ENCODE data around the gene RNLS. TPM values are rescaled to one million over a fixed set of nuclear protein-coding genes. Genes with fewer than 3 reads are reported as not detected.

RNLS gene
- total RNA-seq, 1 donor from 2014 or later, result 7.0 TPM

GRCh38 chr10:88507404-88507803 lies 75.7 kb downstream of the RNLS start:
- Mint-ChIP-seq H3K27me3 (no peaks in the 10 kb centered on the region), H3K36me3 (no peaks in the 10 kb centered on the region), H3K4me1 (ENCODE audit: unreplicated experiment) (peaks cover 10% of the 10 kb centered on the region), H3K27ac (no peak overlapping the region), H3K9me3 (no peaks in the 10 kb centered on the region), H3K4me3 (no peak overlapping the region)
- DNase-seq (ENCODE audit: extremely low spot score, unreplicated experiment), result no peak
- TF ChIP-seq CTCF (conservative IDR thresholded peaks at IDR 0.05), result no peak

GRCh38 chr10:88505680-88506215 lies 77.4 kb downstream of the RNLS start:
- no peak overlapping the region for H3K4me3 Mint-ChIP-seq
- no peaks in the 10 kb centered on the region for H3K36me3 Mint-ChIP-seq
- H3K27ac Mint-ChIP-seq, result no peak overlapping the region
- no peak for TF ChIP-seq CTCF (conservative IDR thresholded peaks at IDR 0.05)
- no peak for DNase-seq (ENCODE audit: extremely low spot score, unreplicated experiment)
- H3K4me1 Mint-ChIP-seq (ENCODE audit: unreplicated experiment), result peaks cover 10% of the 10 kb centered on the region
- H3K9me3 Mint-ChIP-seq, result peaks cover 4% of the 10 kb centered on the region
- no peaks in the 10 kb centered on the region for H3K27me3 Mint-ChIP-seq

- Mint-ChIP-seq H3K27me3 (no peaks in the 10 kb centered on the region), H3K9me3 (peaks cover 4% of the 10 kb centered on the region), H3K4me3 (no peak overlapping the region), H3K4me1 (ENCODE audit: unreplicated experiment) (peaks cover 10% of the 10 kb centered on the region), H3K27ac (no peak overlapping the region), H3K36me3 (no peaks in the 10 kb centered on the region)
- no peak for TF ChIP-seq CTCF (conservative IDR thresholded peaks at IDR 0.05)
- DNase-seq (ENCODE audit: extremely low spot score, unreplicated experiment), result no peak
Observed at GRCh38 chr10:88505265-88505664, 77.9 kb downstream of the RNLS start.

- peaks cover 4% of the 10 kb centered on the region for H3K9me3 Mint-ChIP-seq
- H3K27ac Mint-ChIP-seq, result no peak overlapping the region
- no peaks in the 10 kb centered on the region for H3K36me3 Mint-ChIP-seq
- peaks cover 5% of the 10 kb centered on the region for H3K4me1 Mint-ChIP-seq (ENCODE audit: unreplicated experiment)
- no peak for DNase-seq (ENCODE audit: extremely low spot score, unreplicated experiment)
- H3K4me3 Mint-ChIP-seq, result no peak overlapping the region
- no peaks in the 10 kb centered on the region for H3K27me3 Mint-ChIP-seq
- no peak for TF ChIP-seq CTCF (conservative IDR thresholded peaks at IDR 0.05)
Observed at GRCh38 chr10:88500656-88501055, 82.5 kb downstream of the RNLS start.

GRCh38 chr10:88499569-88500470 lies 83.3 kb downstream of the RNLS start:
- no peak for TF ChIP-seq CTCF (conservative IDR thresholded peaks at IDR 0.05)
- H3K9me3 Mint-ChIP-seq, result peaks cover 4% of the 10 kb centered on the region
- no peaks in the 10 kb centered on the region for H3K36me3 Mint-ChIP-seq
- H3K4me1 Mint-ChIP-seq (ENCODE audit: unreplicated experiment), result peaks cover 5% of the 10 kb centered on the region
- H3K4me3 Mint-ChIP-seq, result no peak overlapping the region
- no peak for DNase-seq (ENCODE audit: extremely low spot score, unreplicated experiment)
- no peak overlapping the region for H3K27ac Mint-ChIP-seq
- no peaks in the 10 kb centered on the region for H3K27me3 Mint-ChIP-seq

Data from type B pancreatic cell (in vitro differentiated cells).